Tibial nerve (tissue), 3 donors: ENCODE measurements around the gene OGDHL.

ENCODE experiments used
- POLR2A ChIP-seq, 2 donors: fragments of 450-650 bp; IDR thresholded peaks; one replicate each; pipeline ENCODE4 v1.6.1; 2017; ENCODE audit warnings: antibody characterized with exemption in 2 of 2, mild to moderate bottlenecking in 2 of 2, moderate library complexity in 2 of 2
- TF ChIP-seq, protein P1 (sequence below), 5 experiments: fragments of 200-600 bp in 3 of 5; fragments of 450-650 bp in 2 of 5; sonication (generic) in 3 of 5; IDR thresholded peaks; one replicate each; pipeline ENCODE4 v1.5.1; 2016 to 2019; ENCODE audit warnings: antibody characterized with exemption in 5 of 5, mild to moderate bottlenecking in 3 of 5, moderate library complexity in 2 of 5

DNA sequence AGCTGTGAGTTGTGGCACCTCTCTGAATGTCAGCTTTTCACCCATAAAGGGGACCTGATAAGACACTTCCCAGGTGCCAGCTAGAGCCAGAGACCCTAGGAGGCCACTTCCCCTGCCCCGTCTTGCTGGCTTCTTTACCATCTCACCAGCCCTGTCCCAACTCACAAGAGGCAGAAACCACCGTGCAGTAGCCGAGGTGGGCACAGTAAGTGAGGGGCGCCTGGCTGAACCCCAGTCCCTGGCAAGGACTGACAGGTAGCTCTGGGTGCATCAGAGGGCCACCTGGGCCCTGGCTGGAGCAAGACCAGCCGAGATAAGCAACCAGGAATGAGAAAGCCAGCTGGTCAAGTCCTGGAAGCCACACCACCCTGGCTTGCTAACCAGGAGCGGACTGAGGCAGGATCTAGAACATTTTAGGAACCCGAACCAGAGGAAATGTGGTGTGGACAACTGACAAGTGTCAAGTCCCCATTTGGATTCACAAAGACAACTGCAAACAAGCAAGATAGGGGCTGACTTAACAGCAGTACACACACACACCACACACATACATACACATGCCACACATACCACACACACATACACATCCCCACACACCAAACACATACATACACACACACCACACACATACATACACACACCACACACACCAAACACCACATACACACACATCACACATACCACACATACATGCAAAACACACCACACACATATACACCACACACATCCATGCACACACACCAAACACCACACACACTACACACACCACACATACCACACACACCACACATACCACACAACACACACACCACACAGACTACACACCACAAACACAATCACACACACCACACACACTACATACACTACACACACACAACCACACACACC lies 20.8 kb downstream of the OGDHL start:
- TF ChIP-seq, protein P1, sequence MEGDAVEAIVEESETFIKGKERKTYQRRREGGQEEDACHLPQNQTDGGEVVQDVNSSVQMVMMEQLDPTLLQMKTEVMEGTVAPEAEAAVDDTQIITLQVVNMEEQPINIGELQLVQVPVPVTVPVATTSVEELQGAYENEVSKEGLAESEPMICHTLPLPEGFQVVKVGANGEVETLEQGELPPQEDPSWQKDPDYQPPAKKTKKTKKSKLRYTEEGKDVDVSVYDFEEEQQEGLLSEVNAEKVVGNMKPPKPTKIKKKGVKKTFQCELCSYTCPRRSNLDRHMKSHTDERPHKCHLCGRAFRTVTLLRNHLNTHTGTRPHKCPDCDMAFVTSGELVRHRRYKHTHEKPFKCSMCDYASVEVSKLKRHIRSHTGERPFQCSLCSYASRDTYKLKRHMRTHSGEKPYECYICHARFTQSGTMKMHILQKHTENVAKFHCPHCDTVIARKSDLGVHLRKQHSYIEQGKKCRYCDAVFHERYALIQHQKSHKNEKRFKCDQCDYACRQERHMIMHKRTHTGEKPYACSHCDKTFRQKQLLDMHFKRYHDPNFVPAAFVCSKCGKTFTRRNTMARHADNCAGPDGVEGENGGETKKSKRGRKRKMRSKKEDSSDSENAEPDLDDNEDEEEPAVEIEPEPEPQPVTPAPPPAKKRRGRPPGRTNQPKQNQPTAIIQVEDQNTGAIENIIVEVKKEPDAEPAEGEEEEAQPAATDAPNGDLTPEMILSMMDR (IDR thresholded peaks at IDR 0.05): no peak
- TF ChIP-seq POLR2A (IDR thresholded peaks at IDR 0.05): no peak
